CD14-positive monocyte (primary cell): ENCODE measurements around the gene MTUS2. TPM values are rescaled to one million over a fixed set of nuclear protein-coding genes. Genes with fewer than 3 reads are reported as not detected.

Experiments used
- DNase-seq, 3 donors: peaks; one replicate each; pipeline ENCODE4 v3.0.0-alpha.2; 2011 to 2022
- H2AFZ ChIP-seq: 2 replicates; pipeline ENCODE4 v1.6.0; 2012; ENCODE audit warnings: mild to moderate bottlenecking, low read depth, low read length, inconsistent platforms; ENCODE audit not compliant: insufficient read depth, poor library complexity, severe bottlenecking
- H3K27ac ChIP-seq, 2 donors: 1 replicate in 1 of 2; 2 replicates in 1 of 2; pipeline ENCODE4 v1.5.1; 2012 to 2013; ENCODE audit warnings: low read length in 2 of 2, control low read depth in 1 of 2, inconsistent platforms in 1 of 2, low read depth in 1 of 2, mild to moderate bottlenecking in 1 of 2
- H3K27me3 ChIP-seq, 2 donors: one replicate each; pipeline versions ENCODE4 v1.6.0 to v1.6.1; 2011 to 2013; ENCODE audit warnings: low read length in 2 of 2; ENCODE audit not compliant: control insufficient read depth in 2 of 2, insufficient read depth in 2 of 2
- H3K36me3 ChIP-seq, 2 donors: replicated peaks in 1 of 2; 1 replicate in 1 of 2; 2 replicates in 1 of 2; pipeline versions ENCODE4 v1.5.1 to v1.6.1; 2012 to 2013; ENCODE audit warnings: low read length in 2 of 2, control low read depth in 1 of 2, inconsistent platforms in 1 of 2, mild to moderate bottlenecking in 1 of 2; ENCODE audit not compliant: insufficient read depth in 2 of 2, control insufficient read depth in 1 of 2
- H3K4me1 ChIP-seq, 2 donors: 1 replicate in 1 of 2; 2 replicates in 1 of 2; pipeline versions ENCODE4 v1.5.1 to v1.6.1; 2012 to 2013; ENCODE audit warnings: low read length in 2 of 2, control low read depth in 1 of 2, inconsistent platforms in 1 of 2, mild to moderate bottlenecking in 1 of 2, moderate library complexity in 1 of 2; ENCODE audit not compliant: insufficient read depth in 2 of 2, control insufficient read depth in 1 of 2
- H3K4me2 ChIP-seq: replicated peaks from 2 replicates; pipeline ENCODE3; 2012; ENCODE audit warnings: low read length, moderate library complexity, mild to moderate bottlenecking; ENCODE audit not compliant: poor library complexity, severe bottlenecking; ENCODE audit errors: extremely low read depth
- H3K4me3 ChIP-seq, 3 experiments: fragments of 200-600 bp in 1 of 3; sonication (generic) in 1 of 3; replicated peaks in 1 of 3; 1 replicate in 2 of 3; 2 replicates in 1 of 3; pipeline ENCODE4 v1.5.1; 2011 to 2013; ENCODE audit warnings: low read length in 3 of 3, mild to moderate bottlenecking in 3 of 3, control low read depth in 2 of 3, low read depth in 2 of 3, inconsistent platforms in 1 of 3, moderate library complexity in 1 of 3
- H3K79me2 ChIP-seq: 2 replicates; pipeline ENCODE4 v1.6.0; 2012; ENCODE audit warnings: mild to moderate bottlenecking, control low read depth, inconsistent platforms, low read length, moderate library complexity; ENCODE audit not compliant: insufficient read depth
- H3K9ac ChIP-seq: 2 replicates; pipeline ENCODE4 v1.6.0; 2017; ENCODE audit warnings: low read length, mild to moderate bottlenecking; ENCODE audit not compliant: insufficient read depth, poor library complexity, severe bottlenecking
- H3K9me3 ChIP-seq, 2 donors: replicated peaks in 1 of 2; 1 replicate in 1 of 2; 2 replicates in 1 of 2; pipeline versions ENCODE4 v1.5.1 to v1.6.1; 2012 to 2013; ENCODE audit warnings: low read length in 2 of 2, control low read depth in 1 of 2; ENCODE audit not compliant: control insufficient read depth in 1 of 2, insufficient read depth in 1 of 2
- H4K20me1 ChIP-seq: 2 replicates; pipeline ENCODE4 v1.6.0; 2012; ENCODE audit warnings: mild to moderate bottlenecking, low read length, control low read depth, moderate library complexity; ENCODE audit not compliant: insufficient read depth
- H3K27ac Mint-ChIP-seq, 7 donors: one replicate each; pipeline ENCODE4 v1.8.0; 2020; ENCODE audit warnings: mild to moderate bottlenecking in 7 of 7, mixed read lengths in 7 of 7, moderate library complexity in 6 of 7, inconsistent platforms in 2 of 7
- H3K27me3 Mint-ChIP-seq, 3 donors: one replicate each; pipeline ENCODE4 v1.8.0; 2021 to 2022; ENCODE audit warnings: low read depth in 3 of 3, mild to moderate bottlenecking in 3 of 3, mixed read lengths in 3 of 3, moderate library complexity in 3 of 3, inconsistent platforms in 1 of 3
- H3K36me3 Mint-ChIP-seq, 2 donors: one replicate each; pipeline ENCODE4 v1.8.0; 2020; ENCODE audit warnings: mixed read lengths in 2 of 2, inconsistent platforms in 1 of 2, mild to moderate bottlenecking in 1 of 2
- H3K4me1 Mint-ChIP-seq: one replicate; pipeline ENCODE4 v1.8.0; 2020; ENCODE audit warnings: mild to moderate bottlenecking, mixed read lengths
- H3K4me3 Mint-ChIP-seq, 2 donors: one replicate each; pipeline ENCODE4 v1.8.0; 2020; ENCODE audit warnings: mild to moderate bottlenecking in 2 of 2, mixed read lengths in 2 of 2, moderate library complexity in 1 of 2
- H3K9me3 Mint-ChIP-seq, 7 donors: one replicate each; pipeline ENCODE4 v1.8.0; 2020 to 2022; ENCODE audit warnings: mixed read lengths in 7 of 7, mild to moderate bottlenecking in 6 of 7, moderate library complexity in 6 of 7, inconsistent platforms in 2 of 7
- WGBS: methylation state at CpG from one replicate; pipeline ENCODE4 v1.1.5; 2013; ENCODE audit warnings: missing lambda C conversion rate; ENCODE audit not compliant: insufficient coverage; 5-methylcytosine and 5-hydroxymethylcytosine counted together
- intact Hi-C, 2 donors: fragments of 100-400 bp; cut with micrococcal nuclease; formaldehyde crosslinking; loops; one replicate each; pipeline versions ENCODE4 v1.15.0 to v1.15.1; 2023
- polyA plus RNA-seq, 3 donors: library from polyadenylated mRNA; depleted of rRNA in 1 of 3; unstranded in 2 of 3; stranded (reverse) in 1 of 3; fragments of 300-500 nt in 2 of 3; fragments of >200 nt in 1 of 3; fragmentation: Illumina TruSeq in 2 of 3; gene quantifications; 1 replicate in 2 of 3; 2 replicates in 1 of 3; pipeline ENCODE4 v1.2.3, GENCODE V29; 2012 to 2021
- TF ChIP-seq, protein P1 (sequence below): fragments of 200-600 bp; IDR thresholded peaks from one replicate; pipeline ENCODE4 v1.8.0; 2022; ENCODE audit warnings: antibody characterized with exemption, mild to moderate bottlenecking

MTUS2 gene
- polyA plus RNA-seq, 3 donors = 0.04 TPM; not detected in 2

DNA sequence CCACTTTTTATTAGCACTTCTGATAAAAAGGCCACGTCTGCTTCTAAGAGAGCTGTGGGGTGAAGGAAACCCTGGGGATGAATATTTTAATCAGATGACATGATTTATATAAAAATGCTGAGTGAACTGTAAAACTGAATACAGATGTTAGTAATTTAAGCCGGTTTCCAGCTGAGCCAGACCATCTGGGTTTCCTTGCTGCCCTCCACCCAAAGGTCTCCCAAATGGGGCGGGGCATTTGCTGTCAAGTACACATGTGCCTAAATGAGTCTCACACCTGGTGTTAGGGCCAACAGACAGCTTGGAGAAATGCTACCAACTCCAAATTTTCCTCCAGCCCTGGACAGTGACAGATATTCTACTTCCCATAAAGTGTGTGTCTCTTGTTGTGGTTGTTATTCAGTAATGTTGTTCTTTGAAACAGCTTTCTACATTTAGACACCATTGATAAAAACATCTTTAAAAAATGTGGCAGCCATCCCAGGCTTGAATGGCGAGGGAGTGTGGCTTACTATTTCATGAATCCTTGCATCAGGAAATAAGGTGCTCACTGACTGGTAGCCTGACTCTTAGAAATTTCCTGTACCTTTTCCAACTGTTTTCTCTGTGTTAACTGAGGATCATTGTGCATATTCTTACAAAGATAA lies 350.4 kb downstream of the MTUS2 start:
- Mint-ChIP-seq H3K27me3 (peaks cover 0 to 3% (median 0%) of the 10 kb centered on the region in 3 donors), H3K9me3 (peaks cover 0 to 2% (median 0%) of the 10 kb centered on the region in 7 donors), H3K36me3 (no peaks in the 10 kb centered on the region), H3K27ac (no peak overlapping the region), H3K4me3 (no peak overlapping the region), H3K4me1 (peaks cover 11% of the 10 kb centered on the region)
- H3K4me2 ChIP-seq = no peak overlapping the region
- no peaks in the 10 kb centered on the region for H3K79me2 ChIP-seq
- DNase-seq = no peak
- WGBS = 85% methylated on average over 3 of the region's 4 CpGs
- H3K27ac ChIP-seq = no peak overlapping the region
- no peaks in the 10 kb centered on the region for H4K20me1 ChIP-seq
- no peaks in the 10 kb centered on the region for H3K27me3 ChIP-seq
- H3K9me3 ChIP-seq = no peaks in the 10 kb centered on the region
- TF ChIP-seq, protein P1, sequence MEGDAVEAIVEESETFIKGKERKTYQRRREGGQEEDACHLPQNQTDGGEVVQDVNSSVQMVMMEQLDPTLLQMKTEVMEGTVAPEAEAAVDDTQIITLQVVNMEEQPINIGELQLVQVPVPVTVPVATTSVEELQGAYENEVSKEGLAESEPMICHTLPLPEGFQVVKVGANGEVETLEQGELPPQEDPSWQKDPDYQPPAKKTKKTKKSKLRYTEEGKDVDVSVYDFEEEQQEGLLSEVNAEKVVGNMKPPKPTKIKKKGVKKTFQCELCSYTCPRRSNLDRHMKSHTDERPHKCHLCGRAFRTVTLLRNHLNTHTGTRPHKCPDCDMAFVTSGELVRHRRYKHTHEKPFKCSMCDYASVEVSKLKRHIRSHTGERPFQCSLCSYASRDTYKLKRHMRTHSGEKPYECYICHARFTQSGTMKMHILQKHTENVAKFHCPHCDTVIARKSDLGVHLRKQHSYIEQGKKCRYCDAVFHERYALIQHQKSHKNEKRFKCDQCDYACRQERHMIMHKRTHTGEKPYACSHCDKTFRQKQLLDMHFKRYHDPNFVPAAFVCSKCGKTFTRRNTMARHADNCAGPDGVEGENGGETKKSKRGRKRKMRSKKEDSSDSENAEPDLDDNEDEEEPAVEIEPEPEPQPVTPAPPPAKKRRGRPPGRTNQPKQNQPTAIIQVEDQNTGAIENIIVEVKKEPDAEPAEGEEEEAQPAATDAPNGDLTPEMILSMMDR = no peak
- H3K4me1 ChIP-seq = peaks cover 9 to 10% of the 10 kb centered on the region in 2 donors
- H3K9ac ChIP-seq = no peak overlapping the region
- no peak overlapping the region for H2AFZ ChIP-seq
- H3K36me3 ChIP-seq = no peaks in the 10 kb centered on the region
- no peak overlapping the region for H3K4me3 ChIP-seq
- intact Hi-C loops = no loop called here

DNA sequence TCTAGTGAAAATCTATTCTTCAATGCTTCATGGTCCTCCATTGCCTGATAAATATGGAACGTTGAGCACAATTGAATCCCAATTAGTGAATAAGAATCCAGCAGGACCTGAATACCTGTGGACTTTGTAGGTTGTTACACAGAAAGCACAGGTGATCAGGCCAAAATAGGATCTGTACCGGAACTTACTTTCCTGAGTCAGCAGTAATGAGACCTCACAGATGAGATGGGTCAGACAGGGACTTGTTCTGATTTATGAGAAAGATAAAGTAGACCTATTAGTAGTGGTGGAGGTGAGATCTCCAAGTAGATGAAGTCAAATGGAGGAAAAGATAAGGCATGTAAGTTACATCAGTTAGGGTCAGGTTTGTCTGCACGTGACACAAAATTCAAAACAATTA lies 351.1 kb downstream of the MTUS2 start:
- no peak overlapping the region for H3K27ac ChIP-seq
- H3K27me3 Mint-ChIP-seq = peaks cover 0 to 3% (median 0%) of the 10 kb centered on the region in 3 donors
- 92% methylated on average over 2 of the region's 3 CpGs for WGBS
- H3K36me3 Mint-ChIP-seq = no peaks in the 10 kb centered on the region
- H3K27me3 ChIP-seq = no peaks in the 10 kb centered on the region
- DNase-seq = no peak
- peaks cover under 1 to 2% of the 10 kb centered on the region in 2 donors for H3K9me3 ChIP-seq
- peaks cover 2 to 3% of the 10 kb centered on the region in 2 donors for H3K4me1 ChIP-seq
- H3K27ac Mint-ChIP-seq = no peak overlapping the region
- peaks cover 4% of the 10 kb centered on the region for H3K4me1 Mint-ChIP-seq
- no peaks in the 10 kb centered on the region for H4K20me1 ChIP-seq
- H2AFZ ChIP-seq = no peak overlapping the region
- H3K4me3 Mint-ChIP-seq = no peak overlapping the region
- H3K4me3 ChIP-seq = no peak overlapping the region
- intact Hi-C loops = no loop called here
- peaks cover 0 to 7% (median 3%) of the 10 kb centered on the region in 7 donors for H3K9me3 Mint-ChIP-seq
- H3K9ac ChIP-seq = no peak overlapping the region
- no peaks in the 10 kb centered on the region for H3K79me2 ChIP-seq
- H3K4me2 ChIP-seq = no peak overlapping the region
- H3K36me3 ChIP-seq = no peaks in the 10 kb centered on the region
- TF ChIP-seq, protein P1 = no peak
